GM23338 (cell line): Measurements from ENCODE around the gene GTSE1. TPM values are rescaled to one million over a fixed set of nuclear protein-coding genes. Genes with fewer than 3 reads are reported as not detected.

Source experiments
- ATAC-seq: fragments of 200-7000 bp; cut with Tn5 transposase; 3 replicates; pipeline ENCODE4 v1.9.1; 2020
- DNase-seq: peaks from one replicate; pipeline ENCODE4 v3.0.0-alpha.2; 2015; ENCODE audit warnings: low spot score
- H2AFZ ChIP-seq: fragments of 200-600 bp; sonication (generic); 2 replicates; pipeline ENCODE4 v1.8.0; 2016; ENCODE audit warnings: antibody characterized with exemption, mild to moderate bottlenecking, moderate library complexity
- H3F3A ChIP-seq: fragments of 200-600 bp; sonication (generic); replicated peaks from 2 replicates; pipeline ENCODE4 v1.8.0; 2017; ENCODE audit warnings: antibody characterized with exemption, mixed run types, low read depth
- H3K27ac ChIP-seq: fragments of 200-600 bp; sonication (generic); 2 replicates; pipeline ENCODE4 v1.6.1; 2016; ENCODE audit warnings: low read depth
- H3K27me3 ChIP-seq: fragments of 200-600 bp; sonication (generic); 2 replicates; pipeline ENCODE4 v1.8.0; 2016; ENCODE audit warnings: mild to moderate bottlenecking, mixed run types, moderate library complexity; ENCODE audit not compliant: insufficient read depth
- H3K36me3 ChIP-seq: fragments of 200-600 bp; sonication (generic); 2 replicates; pipeline ENCODE4 v1.8.0; 2016; ENCODE audit warnings: mild to moderate bottlenecking; ENCODE audit not compliant: insufficient read depth
- H3K4me1 ChIP-seq: fragments of 200-600 bp; sonication (generic); 2 replicates; pipeline ENCODE4 v1.8.0; 2016; ENCODE audit warnings: mild to moderate bottlenecking, moderate library complexity; ENCODE audit not compliant: insufficient read depth
- H3K4me2 ChIP-seq: fragments of 200-600 bp; sonication (generic); 2 replicates; pipeline ENCODE4 v1.7.1; 2017; ENCODE audit warnings: mixed run types
- H3K4me3 ChIP-seq: fragments of 200-600 bp; sonication (generic); 2 replicates; pipeline ENCODE4 v1.6.1; 2016; ENCODE audit warnings: mixed run types
- H3K79me2 ChIP-seq: fragments of 200-600 bp; sonication (generic); replicated peaks from 2 replicates; pipeline ENCODE4 v1.8.0; 2017; ENCODE audit warnings: mild to moderate bottlenecking; ENCODE audit not compliant: insufficient read depth
- H3K9me2 ChIP-seq: fragments of 200-600 bp; sonication (generic); 2 replicates; pipeline ENCODE4 v1.8.0; 2017; ENCODE audit not compliant: insufficient read depth
- H4K20me1 ChIP-seq: fragments of 200-600 bp; sonication (generic); replicated peaks from 2 replicates; pipeline ENCODE4 v1.8.0; 2017; ENCODE audit warnings: mild to moderate bottlenecking; ENCODE audit not compliant: insufficient read depth
- H3K27ac Mint-ChIP-seq: 2 replicates; pipeline ENCODE4 v1.8.0; 2020; ENCODE audit warnings: inconsistent platforms, mild to moderate bottlenecking, moderate library complexity, mixed read lengths
- H3K27me3 Mint-ChIP-seq: 3 replicates; pipeline ENCODE4 v1.8.0; 2022; ENCODE audit warnings: low read depth, mild to moderate bottlenecking, moderate library complexity, mixed read lengths, inconsistent platforms; ENCODE audit not compliant: insufficient read depth, poor library complexity
- H3K36me3 Mint-ChIP-seq: 3 replicates; pipeline ENCODE4 v1.8.0; 2021; ENCODE audit warnings: low read depth, mild to moderate bottlenecking, inconsistent platforms, moderate library complexity, mixed read lengths
- H3K4me1 Mint-ChIP-seq: 3 replicates; pipeline ENCODE4 v1.8.0; 2020; ENCODE audit warnings: mild to moderate bottlenecking, inconsistent platforms, mixed read lengths
- H3K4me3 Mint-ChIP-seq: 3 replicates; pipeline ENCODE4 v1.8.0; 2021; ENCODE audit warnings: moderate library complexity, mild to moderate bottlenecking, inconsistent platforms, mixed read lengths
- H3K9me3 Mint-ChIP-seq: 3 replicates; pipeline ENCODE4 v1.8.0; 2020; ENCODE audit warnings: moderate library complexity, mild to moderate bottlenecking, inconsistent platforms, mixed read lengths
- CREB1 ChIP-seq: fragments of 250-450 bp; sonication (Bioruptor Pico); IDR thresholded peaks from 2 replicates; pipeline ENCODE4 v1.5.0; 2020; ENCODE audit warnings: low read depth, mild to moderate bottlenecking, moderate library complexity
- CTCF ChIP-seq, 2 experiments: fragments of 200-600 bp in 1 of 2; sonication (generic) in 1 of 2; conservative IDR thresholded peaks; 2 replicates each; pipeline versions ENCODE4 v1.5.1 to v1.6.1; 2016 to 2017; ENCODE audit warnings: antibody characterized with exemption in 2 of 2, low read depth in 2 of 2, mild to moderate bottlenecking in 2 of 2, moderate library complexity in 1 of 2
- REST ChIP-seq: IDR thresholded peaks from one replicate; pipeline ENCODE4 v1.6.1; 2018; ENCODE audit warnings: antibody characterized with exemption; ENCODE audit not compliant: unreplicated experiment
- STAT1 ChIP-seq: IDR thresholded peaks from one replicate; pipeline ENCODE4 v1.6.1; 2016; ENCODE audit warnings: antibody characterized with exemption; ENCODE audit not compliant: unreplicated experiment
- ZNF331 ChIP-seq: fragments of 250-450 bp; sonication (Bioruptor Pico); IDR thresholded peaks from 2 replicates; pipeline ENCODE4 v1.5.0; 2020; ENCODE audit warnings: low read depth, mild to moderate bottlenecking, moderate library complexity
- polyA plus RNA-seq: library from polyadenylated mRNA; unstranded; fragments of >200 nt; fragmentation: Nextera tagmentation; extraction: Ambion mirVana; gene quantifications from 2 replicates; pipeline ENCODE4 v1.2.1, GENCODE V29; 2016
- total RNA-seq: library from RNA; depleted of rRNA; stranded (reverse); fragments of >200 nt; shearing (Covaris generic); gene quantifications from 2 replicates; pipeline ENCODE4 v1.2.3, GENCODE V29; 2014

The GTSE1 gene
- total and polyA plus RNA-seq, 2 experiments from 2014 or later: 26.3 to 28.6 TPM

DNA sequence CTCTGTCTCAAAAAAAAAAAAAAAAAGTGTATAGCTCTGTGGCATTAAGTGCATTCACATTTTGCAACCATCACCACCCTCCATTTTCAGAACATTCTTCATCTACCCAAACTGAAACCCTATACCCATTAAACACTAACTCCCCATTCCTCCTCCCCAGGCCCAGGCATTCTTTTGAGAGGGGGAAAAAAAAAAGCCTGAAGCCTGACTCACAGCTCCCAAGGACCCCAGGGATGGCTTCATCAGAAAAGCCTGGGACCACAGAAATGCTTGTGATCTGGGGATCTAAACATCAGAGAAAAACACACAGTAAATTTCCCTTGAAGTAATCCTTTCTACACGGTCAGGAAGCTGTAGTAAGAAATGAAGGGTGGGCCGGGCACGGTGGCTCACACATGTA is 10.7 kb upstream of the GTSE1 start (continued):
- TF ChIP-seq ZNF331 (CRISPR knock-in tag): no peak

DNA sequence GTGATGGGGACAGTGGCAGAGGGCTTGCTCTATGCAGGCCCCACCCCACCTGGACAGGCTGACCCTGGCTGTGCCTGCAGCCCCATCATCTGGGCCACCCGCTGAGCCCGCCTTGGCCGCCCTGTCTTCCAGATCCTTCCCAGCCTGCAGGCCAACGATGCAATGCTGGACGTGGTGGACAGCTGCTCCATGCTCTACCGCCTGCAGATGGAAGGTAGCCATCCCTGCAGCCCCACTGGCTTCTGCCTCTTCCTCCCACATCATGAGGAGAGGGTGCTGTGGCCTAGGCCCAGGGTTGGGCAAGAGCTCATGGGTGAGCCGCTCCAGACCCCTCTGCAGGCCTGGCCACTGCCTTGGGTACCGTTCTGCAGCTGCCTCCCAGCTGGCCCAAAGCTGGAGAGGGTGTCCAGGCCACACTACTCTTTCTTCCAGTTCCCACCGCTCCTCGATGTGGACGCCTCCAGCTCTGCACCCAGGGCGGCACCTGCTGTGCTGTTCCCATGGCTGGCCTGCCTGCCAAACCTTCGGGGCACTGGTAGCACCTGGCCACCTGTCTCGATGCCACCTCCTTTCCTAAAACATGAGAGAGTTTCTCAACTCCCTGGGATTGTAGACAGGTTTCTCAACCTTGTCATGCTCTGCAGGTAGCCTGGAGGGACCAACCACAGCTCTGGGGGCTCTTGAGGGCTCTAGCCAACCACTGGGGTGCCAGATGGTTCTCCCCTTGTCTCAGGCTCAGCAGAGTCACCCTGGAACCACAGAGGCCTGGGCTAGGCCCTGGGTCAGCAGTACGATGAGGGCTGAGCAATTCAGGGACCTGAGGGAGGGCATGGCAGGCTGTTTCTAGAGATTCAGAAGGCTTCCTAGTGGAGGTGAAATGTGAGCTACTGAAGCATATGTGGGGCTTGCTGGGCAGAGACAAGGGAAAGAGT is 9.5 kb upstream of the GTSE1 start:
- H3K27me3 ChIP-seq: no peaks in the 10 kb centered on the region
- peaks cover 7% of the 10 kb centered on the region for H3K27me3 Mint-ChIP-seq
- H3K79me2 ChIP-seq: no peaks in the 10 kb centered on the region
- DNase-seq: no peak
- H3K36me3 Mint-ChIP-seq: peaks cover 26% of the 10 kb centered on the region
- H3K4me2 ChIP-seq: no peak overlapping the region
- H3K4me1 ChIP-seq: no peaks in the 10 kb centered on the region
- no peak overlapping the region for H3K4me3 Mint-ChIP-seq
- no peak overlapping the region for H3K27ac ChIP-seq
- H4K20me1 ChIP-seq: no peaks in the 10 kb centered on the region
- H3F3A ChIP-seq: no peaks in the 10 kb centered on the region
- no peak for ATAC-seq
- H3K9me3 Mint-ChIP-seq: no peaks in the 10 kb centered on the region; the same call in 2 of the 3 replicates
- H3K36me3 ChIP-seq: peaks cover 6% of the 10 kb centered on the region; the same call in 1 of the 2 replicates
- TF ChIP-seq REST (no peak), CREB1 (no peak), ZNF331 (CRISPR knock-in tag) (no peak), CTCF (conservative IDR thresholded peaks at IDR 0.05; ENCODE audit: low read depth in 2 of 2) (no peak), STAT1 (no peak)
- 0 out of 2 replicates have a peak overlapping the region, but pooled peaks have one; percentile 17 for H3K27ac Mint-ChIP-seq
- H3K4me3 ChIP-seq: no peak overlapping the region
- no peak overlapping the region for H2AFZ ChIP-seq
- H3K4me1 Mint-ChIP-seq: no peaks in the 10 kb centered on the region
- H3K9me2 ChIP-seq: no peaks in the 10 kb centered on the region
